HAP-1 (cell line): ENCODE data around the gene CYP4A22.
"Not testable (repeated sequence)": the region's sequence is repeated elsewhere in the genome, so short reads cannot be mapped to it uniquely, and the experiment has no call there.

Experiments
- DNase-seq, 2 experiments: peaks; one replicate each; pipeline ENCODE4 v3.0.0-alpha.2; 2016 to 2020; ENCODE audit warnings: low spot score in 2 of 2
- H3K27me3 ChIP-seq: fragments of 250-450 bp; sonication (Bioruptor Pico); 2 replicates; pipeline ENCODE4 v1.5.1; 2020; ENCODE audit warnings: low read depth, mild to moderate bottlenecking, moderate library complexity
- H3K36me3 ChIP-seq: fragments of 250-450 bp; sonication (Bioruptor Pico); replicated peaks from 2 replicates; pipeline ENCODE4 v1.5.1; 2020; ENCODE audit warnings: mild to moderate bottlenecking
- H3K4me1 ChIP-seq: fragments of 250-450 bp; sonication (Bioruptor Pico); 2 replicates; pipeline ENCODE4 v1.5.1; 2020; ENCODE audit warnings: mild to moderate bottlenecking
- H3K4me3 ChIP-seq: fragments of 250-450 bp; sonication (Bioruptor Pico); 2 replicates; pipeline ENCODE4 v1.5.1; 2020; ENCODE audit warnings: mild to moderate bottlenecking, moderate library complexity
- H3K9me3 ChIP-seq: fragments of 250-450 bp; sonication (Bioruptor Pico); 2 replicates; pipeline ENCODE4 v1.5.1; 2020; ENCODE audit warnings: mild to moderate bottlenecking, moderate library complexity
- in situ Hi-C: fragments of 300-500 bp; cut with MboI; formaldehyde crosslinking; loops from 3 replicates; pipeline ENCODE4 v1.14.3; 2020; ENCODE audit warnings: low sequenced_read_pairs, inconsistent platforms, mixed read lengths

The CYP4A22 gene

GRCh38 chr1:47137198-47137597 lies at the start of gene CYP4A22:
CYP4A22 (plus strand) TSS chr1:47137441; CDS start chr1:47137486, 45 bp downstream.
- Histone ChIP-seq H3K4me1 (no peaks in the 10 kb centered on the region), H3K9me3 (no peaks in the 10 kb centered on the region), H3K27me3 (0 out of 2 replicates have a peak, but pooled peaks cover 5% of the 10 kb centered on the region), H3K4me3 (no peak within 1 kb of the TSS), H3K36me3 (no peaks in the 10 kb centered on the region)
- in situ Hi-C loops: no loop called here
- no peak for DNase-seq

GRCh38 chr1:47089356-47089755 lies 47.9 kb upstream of the CYP4A22 start:
- H3K27me3 ChIP-seq, in situ Hi-C loops, H3K4me3 ChIP-seq, H3K9me3 ChIP-seq, H3K36me3 ChIP-seq, H3K4me1 ChIP-seq: not testable (repeated sequence)
- peak; percentile 10 to 61 for DNase-seq

GRCh38 chr1:47091476-47091875 lies 45.8 kb upstream of the CYP4A22 start:
- H3K36me3 ChIP-seq, H3K27me3 ChIP-seq, H3K9me3 ChIP-seq, H3K4me3 ChIP-seq, H3K4me1 ChIP-seq, in situ Hi-C loops, DNase-seq: not testable (repeated sequence)

GRCh38 chr1:47104816-47105215 lies 32.4 kb upstream of the CYP4A22 start:
- DNase-seq: no peak
- Histone ChIP-seq H3K9me3 (no peaks in the 10 kb centered on the region), H3K4me3 (no peak overlapping the region), H3K27me3 (no peaks in the 10 kb centered on the region), H3K4me1 (no peaks in the 10 kb centered on the region), H3K36me3 (no peaks in the 10 kb centered on the region)
- in situ Hi-C loops: no loop called here

GRCh38 chr1:47106792-47107191 lies 30.4 kb upstream of the CYP4A22 start:
- in situ Hi-C loops: no loop called here
- Histone ChIP-seq H3K4me1 (no peaks in the 10 kb centered on the region), H3K4me3 (no peak overlapping the region), H3K27me3 (no peaks in the 10 kb centered on the region), H3K36me3 (no peaks in the 10 kb centered on the region), H3K9me3 (no peaks in the 10 kb centered on the region)
- DNase-seq: no peak

GRCh38 chr1:47107851-47108574 lies 29.2 kb upstream of the CYP4A22 start:
- H3K36me3 ChIP-seq, H3K4me1 ChIP-seq, H3K27me3 ChIP-seq, DNase-seq, H3K9me3 ChIP-seq, in situ Hi-C loops, H3K4me3 ChIP-seq: not testable (repeated sequence)

- H3K9me3 ChIP-seq, H3K36me3 ChIP-seq, H3K4me3 ChIP-seq, H3K4me1 ChIP-seq, in situ Hi-C loops, H3K27me3 ChIP-seq, DNase-seq: not testable (repeated sequence)
Observed at GRCh38 chr1:47109482-47109881, 27.8 kb upstream of the CYP4A22 start.

GRCh38 chr1:47113178-47113577 lies 24.1 kb upstream of the CYP4A22 start:
- Histone ChIP-seq H3K4me1 (no peaks in the 10 kb centered on the region), H3K9me3 (no peaks in the 10 kb centered on the region), H3K27me3 (no peaks in the 10 kb centered on the region), H3K4me3 (no peak overlapping the region), H3K36me3 (no peaks in the 10 kb centered on the region)
- in situ Hi-C loops: no loop called here
- DNase-seq: no peak

GRCh38 chr1:47121039-47121438 lies 16.2 kb upstream of the CYP4A22 start:
- H3K36me3 ChIP-seq, H3K4me3 ChIP-seq, H3K4me1 ChIP-seq, H3K9me3 ChIP-seq, in situ Hi-C loops, DNase-seq, H3K27me3 ChIP-seq: not testable (repeated sequence)

GRCh38 chr1:47124834-47125233 lies 12.4 kb upstream of the CYP4A22 start:
- in situ Hi-C loops, H3K36me3 ChIP-seq, H3K4me1 ChIP-seq, H3K4me3 ChIP-seq, DNase-seq, H3K9me3 ChIP-seq, H3K27me3 ChIP-seq: not testable (repeated sequence)

GRCh38 chr1:47126997-47127396 lies 10.2 kb upstream of the CYP4A22 start:
- H3K9me3 ChIP-seq, H3K4me1 ChIP-seq, H3K36me3 ChIP-seq, DNase-seq, H3K4me3 ChIP-seq, in situ Hi-C loops, H3K27me3 ChIP-seq: not testable (repeated sequence)

GRCh38 chr1:47128221-47128620 lies 9.0 kb upstream of the CYP4A22 start:
- no peak for DNase-seq
- in situ Hi-C loops: no loop called here

GRCh38 chr1:47128854-47129253 lies 8.4 kb upstream of the CYP4A22 start:
- H3K27me3 ChIP-seq, in situ Hi-C loops, H3K4me3 ChIP-seq, H3K9me3 ChIP-seq, H3K4me1 ChIP-seq, DNase-seq, H3K36me3 ChIP-seq: not testable (repeated sequence)

More at GRCh38 chr1:47128221-47128620, 9.0 kb upstream of the CYP4A22 start:
- Histone ChIP-seq H3K4me1 (no peaks in the 10 kb centered on the region), H3K36me3 (no peaks in the 10 kb centered on the region), H3K9me3 (no peaks in the 10 kb centered on the region), H3K4me3 (no peak overlapping the region), H3K27me3 (peaks cover 10% of the 10 kb centered on the region)

GRCh38 chr1:47129489-47130230 lies 7.6 kb upstream of the CYP4A22 start:
- H3K36me3 ChIP-seq, in situ Hi-C loops, H3K4me1 ChIP-seq, H3K9me3 ChIP-seq, DNase-seq, H3K4me3 ChIP-seq, H3K27me3 ChIP-seq: not testable (repeated sequence)
